ENCODE results near the gene SCAI.
A peak's percentile ranks its signal among the peaks of the same experiment; 100 is the strongest.
"Not testable (repeated sequence)": the region's sequence is repeated elsewhere in the genome, so short reads cannot be mapped to it uniquely, and the experiment has no call there.

Gene SCAI

DNA sequence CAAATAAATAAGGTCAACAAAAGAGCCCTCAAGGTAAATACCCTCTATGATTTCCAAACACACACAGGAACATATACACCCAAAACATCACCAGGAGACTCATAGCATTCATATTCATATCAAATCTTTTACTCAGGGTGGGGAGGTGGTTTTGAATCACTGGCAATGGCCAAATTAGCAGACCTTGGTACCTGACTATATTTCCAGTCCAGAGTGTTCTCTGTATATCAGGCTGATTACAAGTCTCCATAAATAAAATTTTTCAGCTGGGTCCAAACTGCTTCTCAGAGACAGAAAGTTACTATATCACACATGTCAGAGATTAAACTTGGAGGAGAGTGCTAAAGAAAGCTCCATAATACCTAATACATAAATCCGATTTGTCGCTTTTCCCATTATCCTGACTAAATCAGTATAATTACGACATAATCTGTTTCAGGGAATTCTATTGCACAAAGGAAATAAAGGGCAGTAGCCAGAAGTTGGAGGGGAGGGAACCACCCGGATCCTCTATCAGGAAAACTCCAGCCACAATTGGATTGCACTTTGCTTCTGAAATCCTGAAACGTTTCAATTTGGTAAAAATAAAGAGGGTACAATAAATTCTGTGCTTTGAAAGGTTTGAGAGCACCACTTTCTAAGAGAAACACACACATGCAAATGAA is 195.5 kb downstream of the SCAI start:
- DNase-seq = no peak

GRCh38 chr9:124946167-124946566 is 197.2 kb downstream of the SCAI start:
- no peak for DNase-seq

- peak in 30 of 56 donors; percentile 8 to 60 (median 38) for DNase-seq
Observed at GRCh38 chr9:124941679-124942561, 201.4 kb downstream of the SCAI start.

- peak; percentile 50 to 96 (median 89) for DNase-seq
Observed at GRCh38 chr9:124940894-124941678, 202.2 kb downstream of the SCAI start, which contains the start of gene GOLGA1. Gene GOLGA1, minus strand, starts transcription at chr9:124941083. Its CDS starts 2,372 bp downstream, at chr9:124938711.

- no peak for DNase-seq
Observed at GRCh38 chr9:124940521-124940893, 202.8 kb downstream of the SCAI start.

DNA sequence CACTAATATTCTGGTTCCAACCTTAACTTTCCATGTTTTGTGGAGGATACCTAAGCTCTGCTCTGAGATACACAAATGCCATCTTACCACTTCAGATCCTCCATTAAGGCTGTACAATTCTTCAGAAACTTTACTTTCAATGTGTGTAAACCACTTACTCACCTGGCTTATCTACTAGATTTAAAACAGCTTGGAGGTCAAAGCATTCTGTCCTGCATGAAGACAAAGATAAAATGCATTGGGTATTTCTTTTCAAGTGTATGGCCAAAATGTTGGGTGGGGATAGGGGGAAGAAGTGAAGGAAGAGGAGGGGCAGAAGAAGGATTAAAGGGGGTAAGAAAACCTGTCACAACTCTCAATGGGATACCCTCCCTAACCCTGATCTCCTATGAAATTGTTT is 203.4 kb downstream of the SCAI start:
- DNase-seq = no peak

DNA sequence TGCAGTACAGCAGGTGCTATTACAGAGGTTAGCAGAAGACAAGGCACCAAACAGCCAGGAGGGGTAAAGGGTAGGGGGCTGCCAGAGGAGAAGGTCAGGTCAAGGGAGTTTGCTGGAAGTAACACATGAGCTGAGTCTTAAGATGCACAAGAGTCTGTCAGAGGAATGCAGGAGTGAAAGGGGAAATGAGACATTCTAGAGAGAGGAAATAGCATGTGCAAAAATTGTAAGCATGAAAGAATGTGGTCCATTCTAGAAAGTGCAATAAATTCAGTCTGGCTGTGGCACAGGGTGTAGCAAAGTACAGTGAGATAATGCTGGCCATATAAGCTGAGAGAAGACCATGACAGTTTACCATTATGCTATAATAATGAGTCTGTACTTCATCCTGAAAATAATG is 209.0 kb downstream of the SCAI start:
- no peak for DNase-seq

DNA sequence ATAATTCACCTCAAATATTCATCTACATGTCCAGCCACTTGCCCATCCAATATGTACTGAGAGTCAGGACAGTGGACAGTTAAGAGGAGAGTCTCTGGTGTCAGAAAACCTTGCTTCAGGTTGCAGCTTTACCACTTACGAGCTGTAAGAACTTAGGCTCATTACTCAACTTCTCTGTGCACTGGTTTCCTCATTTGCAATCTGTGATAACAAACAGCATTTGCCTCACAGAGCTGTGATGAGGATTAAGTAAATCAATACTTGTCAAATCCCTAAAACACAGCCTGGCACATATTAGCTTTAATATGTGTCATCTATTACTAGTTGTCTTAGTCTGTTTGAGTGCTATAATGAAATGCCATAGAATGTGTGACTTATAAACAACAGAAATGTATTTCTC is 211.0 kb downstream of the SCAI start:
- DNase-seq = no peak

DNA sequence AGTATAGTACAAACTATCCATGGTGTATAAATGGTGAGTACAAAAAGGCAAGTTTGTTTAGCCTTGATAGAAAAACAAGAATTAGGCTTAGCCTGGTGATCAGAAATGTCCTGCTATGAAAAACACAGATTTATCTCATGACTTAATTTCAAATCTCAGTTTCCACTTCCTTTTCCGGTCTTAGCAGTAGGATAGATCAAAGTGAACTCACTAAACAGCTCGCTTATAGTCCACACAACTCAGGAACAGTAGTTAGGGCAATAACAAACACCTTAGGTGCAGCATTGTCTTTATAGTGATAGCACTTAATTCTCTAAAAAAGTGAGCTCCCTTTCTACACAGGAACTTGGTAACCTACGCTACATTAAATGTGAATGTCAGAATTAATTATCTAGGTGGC is 213.9 kb downstream of the SCAI start:
- no peak for DNase-seq

DNA sequence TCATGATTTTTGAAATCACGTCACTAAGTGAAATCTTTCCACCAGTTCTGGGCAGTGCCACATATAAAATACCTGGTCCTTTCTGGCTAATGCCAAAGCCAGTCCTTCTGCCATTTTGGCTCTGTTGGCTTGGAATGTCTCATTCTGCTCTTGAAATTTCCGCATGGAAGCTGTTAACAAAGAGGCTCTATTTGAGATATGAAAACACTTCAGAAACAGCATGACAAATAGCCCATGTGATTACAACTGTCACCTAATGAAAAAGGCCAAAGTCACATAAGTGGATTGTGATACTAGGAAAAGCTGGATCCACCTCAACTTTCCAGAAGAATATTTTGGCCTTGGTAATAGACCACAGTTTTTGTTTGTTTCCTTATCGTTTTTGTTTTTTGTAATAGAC is 215.2 kb downstream of the SCAI start:
- DNase-seq = no peak

DNA sequence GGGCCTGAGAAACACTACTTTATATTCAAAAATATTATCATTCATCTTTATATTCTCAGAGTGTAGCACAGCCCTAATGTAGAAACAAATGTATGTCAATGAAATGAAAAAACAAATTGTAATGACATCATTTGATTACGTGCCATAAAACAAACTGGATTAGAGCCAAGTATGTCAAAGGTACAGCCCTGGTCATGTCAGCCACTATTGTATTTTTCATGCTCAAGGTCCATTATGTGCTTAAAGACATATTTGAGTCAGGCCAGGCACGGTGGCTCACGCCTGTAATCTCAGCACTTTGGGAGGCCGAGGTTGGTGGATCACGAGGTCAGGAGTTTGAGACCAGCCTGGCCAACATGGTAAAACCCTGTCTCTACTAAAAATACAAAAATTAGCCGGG is 222.9 kb downstream of the SCAI start:
- not testable (repeated sequence) for DNase-seq

- no peak for DNase-seq
Observed at GRCh38 chr9:124914753-124915405, 228.4 kb downstream of the SCAI start.

DNA sequence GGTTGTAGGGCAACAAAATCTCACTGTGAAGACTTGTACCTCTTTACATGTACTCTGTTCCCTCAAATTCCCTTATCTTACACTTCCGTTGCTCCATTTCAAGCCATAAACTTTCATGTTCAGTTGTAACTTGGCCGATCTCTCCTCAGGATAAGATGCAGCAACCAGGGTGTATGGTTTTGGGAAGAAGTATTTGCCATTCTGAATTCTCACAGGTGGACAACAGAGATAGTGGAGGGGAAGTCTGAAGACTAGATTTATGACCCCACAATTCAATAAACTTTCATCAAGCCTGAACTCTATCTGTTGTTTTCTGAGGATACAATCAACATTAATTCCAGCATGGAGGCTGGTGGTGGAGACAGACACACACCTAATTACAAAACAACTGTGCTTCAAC is 229.9 kb downstream of the SCAI start:
- no peak for DNase-seq

DNA sequence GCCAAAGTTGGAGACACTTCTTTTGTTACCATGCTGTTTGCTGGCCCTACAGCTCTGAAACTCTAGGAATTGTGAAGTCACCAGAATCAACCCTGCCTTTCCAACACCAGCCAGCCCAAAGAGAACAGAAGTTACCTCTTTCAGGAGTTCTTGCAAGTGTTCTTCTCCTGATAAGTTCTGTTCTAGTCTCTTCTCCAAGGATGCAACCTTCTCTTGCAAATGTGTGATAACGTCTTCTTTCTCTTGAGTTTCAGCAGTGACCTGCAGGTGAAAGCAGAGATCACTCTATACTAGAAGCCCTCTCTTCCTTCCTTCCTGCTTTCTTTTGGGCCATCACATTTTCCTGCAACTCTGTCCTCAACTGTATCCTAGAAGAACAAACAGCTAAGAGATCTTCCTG is 231.6 kb downstream of the SCAI start:
- no peak for DNase-seq

- DNase-seq = no peak
Observed at GRCh38 chr9:124908098-124908497, 235.2 kb downstream of the SCAI start.

DNA sequence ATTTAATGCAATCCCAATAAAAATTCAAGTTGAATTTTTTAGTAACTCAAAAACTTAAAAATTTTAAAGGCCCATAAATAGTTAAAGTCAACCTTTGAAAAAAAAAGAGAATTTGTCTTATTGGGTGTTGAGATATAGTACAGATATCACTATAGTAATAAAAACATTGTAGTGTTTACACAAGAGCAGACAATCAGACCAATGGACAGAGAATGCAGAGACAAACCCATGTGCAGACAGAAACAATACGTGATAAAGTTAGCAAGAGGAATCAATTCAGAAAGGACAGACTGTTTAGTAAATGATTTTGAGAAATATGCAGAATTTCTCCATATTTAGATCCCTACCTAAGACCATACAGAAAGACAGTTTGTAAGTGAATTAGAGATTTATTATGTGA is 236.4 kb downstream of the SCAI start:
- no peak for DNase-seq

GRCh38 chr9:124899845-124900244 is 243.5 kb downstream of the SCAI start:
- DNase-seq = no peak

DNA sequence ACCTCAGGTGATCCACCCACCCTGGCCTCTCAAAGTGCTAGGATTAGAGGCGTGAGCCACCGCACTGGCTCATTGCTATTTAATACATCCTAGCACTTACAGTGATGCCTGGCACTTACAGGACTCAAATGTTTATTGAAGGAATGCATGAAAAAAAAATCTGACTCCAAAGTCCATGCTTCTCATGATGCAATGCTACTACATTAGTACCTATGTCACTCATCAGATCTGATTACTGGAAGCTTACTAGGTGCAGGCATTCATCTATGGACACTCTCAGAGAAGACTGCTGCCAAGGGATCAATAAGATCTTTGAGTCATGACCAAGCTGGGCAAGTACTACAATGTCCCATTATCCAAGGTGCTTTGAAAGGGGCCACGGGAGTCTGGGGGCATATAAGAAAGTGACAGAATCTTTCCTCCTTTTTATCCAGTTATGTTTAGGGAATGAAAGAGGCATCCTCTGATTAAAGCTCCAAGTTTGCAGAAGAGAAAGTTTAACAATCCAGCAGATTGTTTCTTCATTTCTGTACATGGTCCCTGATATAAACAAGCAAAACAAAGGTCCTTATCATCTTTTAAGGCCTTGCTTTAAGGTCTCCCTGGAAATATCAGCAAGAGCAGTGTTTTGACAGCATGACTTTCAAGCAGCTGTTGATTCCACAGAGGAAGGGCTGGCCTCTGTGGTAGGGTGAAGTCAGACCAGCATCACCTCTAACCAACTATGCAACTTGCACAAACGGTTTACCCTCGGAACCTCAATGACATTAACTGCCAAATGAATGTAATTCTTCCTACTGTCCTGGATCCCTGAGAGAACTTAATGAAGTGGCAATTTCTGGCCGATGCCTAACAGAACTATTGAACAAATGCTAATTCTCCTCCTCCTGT is 245.5 kb downstream of the SCAI start:
- no peak for DNase-seq

DNA sequence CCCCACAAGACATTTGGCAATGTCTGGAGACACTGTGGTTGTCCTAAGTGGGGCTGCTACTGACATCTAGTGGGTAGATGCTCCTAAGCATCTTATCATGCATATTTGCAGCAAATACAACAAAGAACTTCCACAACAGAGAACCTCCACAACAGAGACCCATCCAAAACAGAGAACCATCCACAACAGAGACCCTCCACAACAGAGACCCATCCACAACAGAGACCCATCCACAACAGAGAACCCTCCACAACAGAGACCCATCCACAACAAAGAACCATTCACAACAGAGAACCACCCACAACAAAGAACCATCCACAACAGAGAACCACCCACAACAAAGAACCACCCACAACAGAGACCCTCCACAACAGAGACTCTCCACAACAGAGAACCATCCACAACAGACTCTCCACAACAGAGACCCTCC is 248.6 kb downstream of the SCAI start:
- peak in 13 of 56 donors; percentile 10 to 48 (median 24) for DNase-seq

- peak in 9 of 56 donors; percentile 10 to 48 (median 31) for DNase-seq
Observed at GRCh38 chr9:124894035-124894740, 249.1 kb downstream of the SCAI start.

All from amygdala (tissue), 56 donors.